Cerebellar nuclear complex (tissue), 1 donor: ENCODE results near the gene PAPPA.

Experiments used
- DNase-seq, 2 experiments: peaks; one replicate each; lab custom pipeline; 2025; lab: John Stamatoyannopoulos, UW

Gene PAPPA

DNA sequence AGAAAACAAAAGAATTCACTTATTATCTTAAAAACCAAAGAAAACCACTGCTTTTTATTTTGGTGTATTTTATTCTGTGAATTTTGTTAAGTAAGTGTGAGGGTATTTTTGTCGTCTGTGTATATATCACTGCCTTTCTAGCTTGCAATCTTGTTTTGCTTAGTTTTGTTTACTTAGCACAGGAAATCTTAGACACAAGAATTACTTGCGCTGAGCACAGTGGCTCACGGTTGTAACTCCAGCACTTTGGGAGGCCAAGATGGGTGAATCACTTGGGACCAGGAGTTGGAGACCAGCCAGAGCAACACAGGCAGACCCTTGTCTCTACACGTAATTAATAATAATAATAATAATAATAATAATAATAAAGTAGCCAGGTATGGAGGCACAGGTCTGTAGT lies 230.3 kb downstream of the PAPPA start:
- no peak for DNase-seq

DNA sequence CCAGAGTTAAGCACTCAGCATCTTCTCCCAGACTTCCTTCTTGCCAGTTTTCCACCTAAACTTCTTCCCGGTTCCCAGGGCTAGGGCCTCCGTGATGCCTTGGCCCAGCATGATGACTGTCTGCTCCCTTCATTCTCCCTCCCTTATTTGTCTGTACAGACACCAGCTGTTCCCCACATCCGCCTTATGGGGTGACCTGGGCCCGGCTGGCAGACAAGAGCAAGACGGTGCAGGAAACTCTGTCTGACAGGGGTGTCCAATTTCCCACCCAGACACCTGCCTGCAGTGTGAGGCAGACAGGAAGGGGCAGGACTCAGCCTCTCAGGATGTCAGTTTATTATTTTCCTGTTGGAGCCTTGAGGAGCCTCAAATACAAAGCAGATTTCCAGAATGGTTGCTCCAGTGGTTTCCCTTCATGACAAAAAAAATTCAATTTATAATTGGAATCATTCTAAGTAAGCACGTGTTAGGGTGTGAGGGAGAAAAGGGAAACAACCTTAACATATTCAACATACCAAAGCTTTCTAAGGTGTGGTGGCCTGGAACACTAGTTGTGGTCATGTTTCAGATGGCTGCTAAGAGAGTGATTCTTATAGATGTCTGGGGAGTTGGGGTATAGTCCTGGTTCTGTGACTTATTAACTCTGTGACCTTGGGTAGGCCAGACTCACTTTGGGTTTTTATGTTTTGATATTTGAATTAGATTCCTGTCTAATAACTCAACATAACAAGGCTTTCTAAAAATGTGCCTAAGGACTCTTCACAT lies 234.5 kb downstream of the PAPPA start:
- DNase-seq: no peak

DNA sequence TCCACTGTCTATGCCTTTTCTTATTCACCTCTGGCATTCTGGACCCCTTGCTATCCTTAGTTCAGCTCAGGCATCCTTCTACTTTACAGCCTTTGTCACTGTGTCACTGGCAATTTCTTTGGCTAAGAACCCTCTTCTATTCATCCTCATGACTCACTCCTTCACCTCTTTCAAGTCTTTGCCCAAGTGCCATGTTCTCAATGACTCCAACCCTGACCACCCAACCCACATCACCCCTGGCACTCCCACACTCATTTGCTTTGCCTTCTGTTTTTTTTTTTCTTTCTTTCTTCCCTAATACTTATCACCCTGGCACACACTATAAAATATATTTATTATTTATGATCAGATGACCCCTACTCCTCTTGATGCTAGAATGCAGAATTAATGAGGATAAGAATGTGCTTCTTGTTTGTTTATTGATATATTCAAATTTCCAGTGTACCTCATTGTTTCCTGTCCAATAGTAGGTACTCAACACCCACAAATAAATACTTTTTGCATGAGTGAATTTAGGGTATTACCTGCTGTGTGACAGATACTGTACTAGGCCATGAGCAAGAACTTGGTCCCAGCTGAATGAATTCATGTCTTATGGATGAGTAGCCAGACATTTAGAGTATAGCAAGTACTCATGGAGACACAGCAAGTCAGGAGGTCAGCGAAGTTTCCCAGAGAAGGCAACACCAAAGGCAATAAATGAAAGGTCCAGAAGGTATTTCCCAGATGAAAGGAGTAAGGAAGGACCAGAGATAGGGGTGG lies 236.1 kb downstream of the PAPPA start:
- DNase-seq: no peak

DNA sequence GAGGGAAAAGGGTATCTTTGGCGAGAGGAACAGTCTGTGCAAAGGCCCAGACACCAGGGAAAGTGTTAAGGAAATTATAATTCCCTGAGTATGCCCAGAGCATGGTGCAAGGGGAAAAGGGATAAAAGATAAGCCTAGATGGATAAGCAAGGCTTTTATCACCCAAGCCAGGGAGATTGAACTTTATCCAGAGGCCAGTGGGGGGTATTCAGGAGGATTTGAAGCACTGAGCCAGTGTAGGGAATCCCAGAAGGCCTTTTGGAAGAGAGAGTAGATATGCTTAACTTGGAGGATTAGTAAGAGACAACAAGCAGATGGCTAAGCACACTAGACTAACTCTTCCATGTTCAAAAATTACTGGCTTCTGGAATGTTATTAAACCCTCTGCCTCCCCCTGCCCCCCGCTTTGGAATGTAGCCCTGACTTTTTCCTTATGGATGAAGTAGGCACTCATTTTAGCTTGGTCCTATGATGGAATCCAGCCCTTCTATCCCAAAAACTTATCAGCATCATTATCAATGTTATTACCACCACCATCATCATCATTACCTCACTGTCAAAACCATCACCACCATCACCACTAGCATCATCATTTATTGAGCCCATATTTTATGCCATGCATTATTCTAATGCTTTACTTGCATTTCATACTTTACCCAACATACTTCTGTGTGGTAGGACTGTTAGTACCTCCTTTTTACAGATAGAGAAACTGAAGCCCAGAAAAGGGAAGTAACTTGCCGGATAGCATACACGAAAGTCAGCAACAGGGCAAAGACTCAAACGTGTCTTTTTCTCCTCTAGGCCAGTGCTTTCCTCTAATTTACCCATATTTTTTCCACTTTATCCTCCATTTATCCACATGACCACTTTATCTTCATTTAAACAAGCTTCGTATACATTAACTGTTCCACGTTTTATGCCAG lies 237.0 kb downstream of the PAPPA start:
- DNase-seq: no peak

DNA sequence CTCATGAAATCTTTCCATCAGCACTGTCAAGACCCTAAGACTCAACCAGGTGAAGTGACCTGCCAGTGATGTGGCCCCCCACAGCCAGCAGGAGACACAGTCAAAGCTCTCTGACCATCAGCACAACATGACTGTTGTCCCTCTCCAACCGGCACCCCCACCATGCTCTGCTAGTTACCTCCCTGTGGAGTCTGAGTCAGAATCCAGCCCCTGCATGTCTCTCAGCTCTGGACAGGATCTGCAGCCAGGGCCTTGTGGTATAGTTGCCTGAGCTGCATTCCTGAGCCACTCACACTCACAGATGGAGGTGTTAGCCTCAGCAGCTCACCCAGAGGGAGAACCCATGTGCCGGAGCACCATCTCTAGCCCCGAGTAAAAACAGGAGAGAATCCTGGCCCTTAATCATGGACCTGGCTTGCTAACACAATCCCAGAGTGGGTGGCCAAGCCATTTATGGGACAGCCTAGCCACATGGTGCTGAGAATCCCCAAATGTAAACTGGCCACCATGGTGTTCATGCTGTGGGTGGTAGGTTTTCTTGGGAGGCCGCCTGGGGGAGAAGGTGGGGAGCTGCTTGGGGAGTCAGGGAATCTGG lies 237.8 kb downstream of the PAPPA start:
- no peak for DNase-seq

DNA sequence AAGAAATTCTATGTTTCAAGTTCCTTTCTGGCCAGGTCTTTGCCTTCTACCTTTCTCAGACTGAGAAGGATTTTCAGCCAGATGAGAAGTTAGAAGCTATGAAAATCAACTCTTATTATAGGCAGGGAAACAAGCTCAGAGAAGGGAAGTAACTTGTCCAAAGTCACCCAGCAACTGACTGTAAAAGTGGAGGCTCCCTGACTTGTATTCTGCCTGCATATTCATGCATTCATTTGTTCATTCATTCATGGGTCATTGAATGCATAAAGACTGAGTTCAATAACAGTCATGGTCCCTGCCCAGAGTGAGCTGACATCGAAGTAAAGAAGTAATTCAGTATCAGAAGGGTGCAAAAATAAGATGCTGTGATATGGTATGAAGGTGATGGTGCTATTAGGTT lies 239.6 kb downstream of the PAPPA start:
- DNase-seq: no peak

DNA sequence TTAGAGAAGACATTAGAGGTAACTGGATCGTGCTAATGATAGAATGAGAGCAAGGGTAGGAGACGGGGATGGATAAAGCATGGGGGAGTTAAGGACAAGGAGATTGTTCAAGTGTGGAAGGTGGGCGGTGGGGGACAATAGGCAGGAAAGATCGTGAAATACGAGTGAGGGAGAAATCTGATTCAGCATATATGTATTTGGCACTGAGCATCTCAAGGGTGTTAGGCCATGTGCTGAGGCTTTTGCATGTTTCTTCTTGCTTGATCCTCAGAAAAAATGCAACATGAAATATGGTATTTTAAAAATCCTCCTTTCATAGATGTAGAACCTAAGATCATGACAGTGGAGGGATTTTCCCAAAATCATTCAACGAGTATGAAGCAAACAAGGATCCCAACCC lies 240.5 kb downstream of the PAPPA start:
- DNase-seq: no peak

DNA sequence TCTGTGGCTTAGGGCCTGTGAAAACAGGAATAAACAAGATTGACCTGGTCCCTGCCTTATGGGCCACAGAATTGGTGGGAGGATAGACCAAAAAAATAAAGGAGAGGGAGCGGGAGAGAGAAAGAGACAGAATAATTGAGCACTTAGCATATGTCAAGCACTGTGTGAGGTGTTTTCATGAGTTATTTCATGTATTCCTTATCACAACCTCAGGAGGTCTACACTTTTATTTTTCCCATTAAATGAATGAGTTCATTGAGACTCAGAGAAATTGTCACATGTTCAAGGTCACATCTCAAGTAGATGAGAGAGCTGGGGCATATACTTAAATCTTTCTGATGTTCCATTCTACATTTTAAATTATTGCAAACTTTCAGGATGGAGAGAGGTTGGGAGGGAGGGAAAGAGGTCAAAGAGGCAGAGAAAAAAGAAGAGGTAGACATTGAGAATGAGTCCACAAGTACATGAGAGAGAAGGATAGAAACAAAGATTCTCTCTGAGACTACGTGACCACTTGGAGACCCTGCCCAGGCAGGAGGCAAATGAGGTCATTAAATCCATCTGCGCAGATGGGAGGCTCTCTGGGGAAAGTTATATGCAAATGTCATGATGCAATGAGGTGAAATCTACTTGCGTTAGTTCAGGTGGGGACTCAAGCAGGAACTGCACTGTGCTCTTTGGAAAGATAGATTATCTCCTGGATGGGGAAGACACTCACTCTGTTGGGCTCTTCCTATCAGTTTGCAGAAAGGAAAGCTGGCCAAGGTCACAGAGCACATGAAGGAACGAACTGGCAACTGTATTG lies 241.5 kb downstream of the PAPPA start:
- no peak for DNase-seq

DNA sequence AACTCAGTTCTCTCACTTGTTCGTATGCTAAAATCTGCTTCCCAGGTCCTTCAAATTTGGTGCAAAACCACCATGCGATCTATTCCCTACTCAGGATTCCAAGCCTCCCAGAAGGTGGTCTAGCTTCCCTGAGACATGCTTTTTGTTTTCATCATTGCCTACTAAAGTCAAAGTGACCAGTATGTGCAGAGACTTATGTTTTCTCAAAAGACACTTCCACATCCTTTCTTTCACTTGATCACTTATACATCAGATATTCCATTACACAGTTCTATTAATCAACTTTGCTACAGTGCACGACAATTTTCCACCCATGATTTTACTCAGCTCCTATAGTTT lies 242.1 kb downstream of the PAPPA start:
- no peak for DNase-seq

DNA sequence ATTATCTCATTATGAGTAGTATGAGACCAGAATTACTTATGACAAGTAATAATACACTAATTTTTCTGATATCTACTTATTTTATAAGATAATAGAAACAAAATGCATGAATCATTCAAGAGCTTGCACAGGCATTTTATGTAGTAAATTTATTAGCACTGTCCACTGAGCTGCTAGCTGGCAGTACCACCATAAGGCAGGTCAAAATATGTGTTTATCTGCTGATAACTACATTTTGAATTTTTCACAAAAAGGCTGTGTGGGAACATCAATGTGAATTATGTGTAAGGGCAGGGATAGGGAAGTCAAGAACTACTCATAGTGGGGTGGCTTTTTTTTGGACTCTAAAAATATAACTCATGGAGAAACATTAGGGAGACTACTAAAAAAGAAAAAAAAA lies 249.6 kb downstream of the PAPPA start:
- DNase-seq: no peak

DNA sequence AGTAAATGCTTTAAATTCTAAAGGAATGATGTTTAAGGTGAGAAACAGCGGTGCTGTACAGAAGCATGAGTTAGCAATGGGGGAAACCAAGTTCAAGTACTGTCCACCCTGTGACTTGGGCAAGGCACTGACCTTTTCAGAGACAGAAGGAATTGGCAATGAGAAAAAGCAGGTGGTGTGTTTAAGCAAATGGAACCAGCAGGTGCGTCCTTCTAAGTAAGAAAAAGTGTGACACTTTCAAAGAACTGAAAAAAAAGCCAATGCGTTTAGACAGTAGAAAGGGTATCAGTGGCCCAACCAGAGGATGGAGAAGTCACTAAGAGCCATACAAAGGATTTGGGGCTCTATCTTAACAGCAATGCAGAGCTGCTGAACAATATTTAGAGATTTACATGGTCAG lies 250.6 kb downstream of the PAPPA start:
- no peak for DNase-seq

DNA sequence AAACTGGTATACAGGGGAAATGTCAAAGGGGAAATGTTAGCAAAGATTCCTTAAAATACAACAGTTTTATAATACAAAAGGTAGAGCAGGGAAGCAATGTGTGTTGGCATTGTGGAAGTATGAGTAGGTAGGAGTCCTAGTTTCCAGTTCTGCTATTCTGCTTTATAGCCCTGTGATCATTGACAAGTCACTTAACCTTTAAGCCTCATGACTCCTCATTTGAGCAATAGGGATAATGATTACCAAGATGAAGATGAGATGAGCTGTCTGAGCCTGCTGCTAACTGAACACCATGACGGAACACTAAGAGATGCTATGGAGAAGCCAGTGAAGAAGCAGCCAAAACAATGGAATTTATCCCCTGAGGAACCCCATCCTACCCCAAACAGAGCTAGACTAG lies 251.7 kb downstream of the PAPPA start:
- DNase-seq: no peak

DNA sequence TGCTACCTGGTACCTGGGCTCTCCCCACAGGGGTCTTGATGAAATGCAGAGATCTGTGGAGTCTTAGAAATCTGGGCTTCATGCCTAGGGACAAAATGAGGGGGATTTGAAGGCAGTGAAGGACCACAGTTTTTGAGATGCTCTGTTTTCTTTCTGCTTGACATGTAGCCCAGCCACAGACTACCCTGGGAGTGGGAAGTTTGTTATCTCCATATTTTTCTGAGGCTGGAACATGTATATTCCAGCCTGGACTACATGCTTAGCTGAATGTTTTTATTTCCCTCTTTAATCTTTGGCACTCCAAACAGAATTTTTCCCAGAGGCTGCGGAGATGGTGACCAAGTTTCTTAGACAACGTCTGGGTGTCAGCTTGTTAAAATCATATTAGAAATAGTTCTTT lies 252.9 kb downstream of the PAPPA start:
- no peak for DNase-seq

DNA sequence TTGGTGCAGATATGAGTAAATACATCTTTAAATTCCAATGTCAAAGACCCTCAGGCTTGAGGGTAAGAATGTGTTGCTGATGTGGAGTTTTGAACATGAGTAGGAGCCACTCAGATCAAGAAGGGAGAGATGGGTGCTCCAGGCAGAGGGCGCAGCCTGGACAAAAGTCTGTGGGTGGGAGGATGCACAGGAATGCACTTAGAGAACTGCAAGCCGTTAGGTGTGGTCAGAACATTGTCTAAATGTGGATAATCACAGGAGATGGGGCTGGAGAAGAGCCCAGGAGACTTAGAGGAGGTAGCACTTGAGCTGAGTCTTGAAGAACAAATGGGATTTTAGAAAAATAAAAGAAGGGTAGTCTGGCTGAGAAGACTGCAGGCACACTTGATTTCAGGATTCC lies 255.5 kb downstream of the PAPPA start:
- DNase-seq: no peak

DNA sequence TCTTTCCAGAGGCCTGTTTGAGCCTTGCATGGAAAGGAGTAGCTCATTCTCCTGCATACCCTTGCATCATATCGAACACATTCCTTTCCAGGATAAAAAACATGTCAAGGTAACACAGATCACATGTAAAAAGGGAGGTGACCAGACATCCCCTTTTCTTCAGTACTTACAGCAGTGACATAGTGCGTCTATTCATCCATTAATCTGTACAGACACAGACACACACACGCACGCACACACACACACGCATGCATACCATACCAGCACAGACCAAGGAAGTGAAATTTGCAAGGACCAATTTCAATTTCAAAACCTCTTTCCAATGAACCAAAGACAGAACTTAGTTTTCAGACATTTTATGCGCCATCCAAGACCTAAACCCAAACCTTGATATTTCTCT lies 256.0 kb downstream of the PAPPA start:
- DNase-seq: no peak

DNA sequence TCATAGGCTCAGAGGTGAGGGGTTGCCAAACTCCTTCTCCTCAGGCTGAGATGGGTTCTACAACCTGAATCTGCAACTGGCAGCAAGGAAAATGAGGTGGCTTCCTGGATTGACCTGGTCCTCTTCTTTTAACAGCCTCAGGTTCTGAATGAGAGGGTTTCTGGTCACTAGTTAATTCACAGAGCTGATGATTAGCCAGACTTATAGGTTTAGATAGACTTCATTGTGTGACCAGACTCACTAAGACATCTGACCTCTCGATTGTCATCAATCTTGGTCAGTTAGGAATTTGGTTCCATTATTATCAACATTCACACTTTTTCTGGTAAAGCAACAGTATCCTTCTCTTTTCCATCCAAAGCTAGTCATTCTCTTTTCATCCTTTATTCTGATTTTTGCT lies 257.9 kb downstream of the PAPPA start:
- DNase-seq: no peak

DNA sequence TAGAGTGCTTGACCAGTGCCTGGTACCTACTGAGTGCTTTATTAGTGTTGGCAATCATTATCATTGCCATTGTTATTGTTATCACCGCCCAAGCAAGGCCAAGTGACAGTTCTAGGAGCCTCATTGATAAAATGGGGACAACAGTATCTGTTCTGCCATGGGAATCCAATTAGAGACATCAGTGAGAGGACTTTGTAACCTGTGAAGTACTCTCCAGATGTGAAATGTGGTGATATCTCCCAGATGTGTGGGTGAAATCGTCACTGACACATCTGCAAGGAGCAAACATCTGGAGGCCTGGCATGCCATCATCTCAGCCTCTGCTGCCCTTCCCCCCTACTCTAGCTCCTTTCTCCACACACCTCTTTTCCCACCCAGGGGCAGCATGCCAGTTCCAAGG lies 260.8 kb downstream of the PAPPA start:
- no peak for DNase-seq

DNA sequence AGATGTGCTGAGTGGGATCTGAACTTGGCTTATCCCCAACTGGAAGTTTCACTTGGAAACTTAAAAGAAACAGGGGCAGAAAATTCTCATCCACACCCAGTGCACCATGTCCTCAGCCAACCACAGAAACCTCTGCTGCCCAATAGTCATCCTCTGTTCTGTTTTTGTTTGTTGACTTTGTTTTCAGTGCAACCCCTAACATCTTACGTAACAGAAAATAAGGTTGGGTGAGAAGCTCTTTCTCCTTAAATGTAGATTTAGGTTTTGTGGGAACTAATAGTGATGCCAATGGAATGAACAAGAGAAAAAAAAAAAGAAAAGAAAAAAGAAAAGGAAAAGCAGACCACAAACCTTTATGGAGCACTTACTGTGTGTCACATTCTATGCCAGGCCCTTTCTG lies 262.8 kb downstream of the PAPPA start:
- no peak for DNase-seq

DNA sequence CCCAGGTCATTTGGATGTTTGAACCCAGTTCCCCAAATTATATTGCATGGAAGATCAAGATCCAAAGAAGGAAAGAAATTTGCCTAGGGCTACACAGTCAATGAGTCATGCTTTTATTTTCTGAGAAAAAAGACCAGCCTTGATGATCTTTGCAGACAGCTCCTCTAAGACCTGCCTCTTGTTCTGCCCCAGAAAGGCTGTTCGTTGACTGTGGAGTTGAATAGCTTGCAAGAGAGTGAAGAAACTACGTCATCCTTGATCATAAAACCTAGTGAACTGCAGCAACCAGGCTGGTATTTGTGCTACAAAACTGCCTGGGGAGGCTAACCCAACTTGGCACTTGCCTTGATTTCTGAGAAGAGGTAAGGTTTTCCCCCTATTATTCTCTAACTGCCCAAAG lies 263.9 kb downstream of the PAPPA start:
- DNase-seq: no peak

DNA sequence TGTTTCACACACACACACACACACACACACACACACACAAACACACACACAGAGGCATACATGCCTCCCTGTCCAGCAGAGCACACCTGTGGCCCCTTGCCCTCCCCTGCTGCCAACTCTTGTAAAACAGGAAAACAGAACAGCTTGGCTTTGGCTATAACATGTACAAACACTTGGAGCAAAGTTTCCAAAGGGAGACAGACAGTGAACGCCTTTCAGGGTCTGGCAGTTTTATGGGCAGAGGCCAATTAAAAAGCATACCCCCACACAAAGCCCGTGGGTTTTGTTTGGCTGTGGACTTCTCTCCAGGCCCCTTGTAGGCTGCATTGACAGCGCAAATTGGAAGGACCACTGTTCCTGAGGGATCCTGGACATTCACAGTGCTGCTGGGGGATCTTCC lies 265.6 kb downstream of the PAPPA start:
- DNase-seq: no peak

DNA sequence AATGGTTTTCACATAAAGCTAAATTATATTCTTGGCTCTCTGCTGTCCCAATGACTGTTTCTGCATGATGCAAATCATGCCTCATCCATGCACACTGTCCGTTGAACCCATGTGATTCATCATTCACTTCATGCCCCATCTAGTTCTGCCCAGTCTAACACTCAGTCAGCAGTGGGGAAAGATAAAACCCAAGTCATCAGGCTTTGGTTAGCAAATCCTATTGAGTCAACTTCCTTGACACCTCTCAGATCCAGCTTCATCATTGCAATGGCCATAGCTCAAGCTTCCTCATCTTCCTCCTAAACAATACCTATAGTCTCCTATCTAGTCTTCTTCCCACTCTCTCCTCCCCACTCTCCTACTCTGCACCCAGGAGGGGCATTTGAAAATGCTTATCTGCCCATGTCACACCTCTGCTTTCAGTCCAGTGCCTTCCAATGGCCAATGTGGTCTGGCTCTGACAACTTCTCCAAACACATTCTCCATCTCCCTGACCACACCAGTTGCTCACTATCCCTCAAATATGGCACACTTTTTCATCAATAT lies 267.5 kb downstream of the PAPPA start:
- no peak for DNase-seq
